KBM-7 (cell line): ENCODE results near the gene SPEG.

Source experiments
- DNase-seq: peaks from one replicate; pipeline ENCODE4 v3.0.0-alpha.2; 2015
- in situ Hi-C: fragments of 300-500 bp; cut with MboI; formaldehyde crosslinking; loops from 2 replicates; pipeline ENCODE4 v1.14.3; 2020; ENCODE audit warnings: low sequenced_read_pairs, low pct_unique_long_range_greater_than_20kb, mixed read lengths

SPEG gene

GRCh38 chr2:219517954-219518778 is 83.5 kb downstream of the SPEG start:
- no peak for DNase-seq
- in situ Hi-C loops = no loop called here

DNA sequence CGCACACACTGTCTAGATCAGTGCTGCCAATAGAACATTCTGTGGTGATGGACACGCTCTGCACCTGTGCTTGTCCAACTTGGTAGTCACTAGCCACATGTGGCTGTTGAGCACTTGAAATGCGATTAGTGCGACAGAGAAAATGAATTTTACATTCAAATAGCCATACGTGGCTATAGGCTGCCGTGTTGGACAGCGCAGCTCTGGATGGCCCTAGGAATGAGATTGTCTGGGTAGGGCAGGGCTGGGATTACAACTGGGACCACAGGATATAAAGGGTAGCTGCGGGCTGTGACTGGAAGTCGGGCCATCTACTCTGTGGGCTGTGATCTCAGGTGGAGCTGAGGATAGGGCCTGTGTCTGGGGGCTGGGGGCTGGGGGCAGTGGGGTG is 84.9 kb downstream of the SPEG start:
- no peak for DNase-seq
- in situ Hi-C loops = no loop called here

DNA sequence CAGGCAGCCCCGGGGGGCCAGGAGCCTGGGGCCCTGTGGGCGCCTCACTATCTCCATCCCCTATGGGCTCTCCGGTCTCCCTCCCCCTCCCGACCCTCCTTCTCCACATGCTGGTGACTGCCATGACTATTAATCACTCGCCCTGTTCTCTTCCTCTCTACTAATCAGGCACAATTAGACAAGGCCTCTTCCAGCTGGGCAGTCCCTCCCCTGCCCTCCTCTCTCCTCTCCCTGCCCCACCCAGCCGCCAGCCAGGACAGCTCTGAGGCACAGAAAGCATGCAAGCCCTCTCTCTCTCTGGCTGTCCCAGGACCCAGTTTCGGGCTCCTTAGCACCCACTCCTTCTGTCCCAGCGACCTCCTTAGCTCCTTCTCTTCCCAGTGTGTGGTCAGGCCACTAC is 85.4 kb downstream of the SPEG start:
- in situ Hi-C loops = no loop called here
- DNase-seq = no peak

GRCh38 chr2:219521066-219521880 is 86.6 kb downstream of the SPEG start:
- in situ Hi-C loops = no loop called here
- peak; percentile 60 for DNase-seq

GRCh38 chr2:219522111-219523030 is 87.7 kb downstream of the SPEG start:
- no peak for DNase-seq
- in situ Hi-C loops = no loop called here

DNA sequence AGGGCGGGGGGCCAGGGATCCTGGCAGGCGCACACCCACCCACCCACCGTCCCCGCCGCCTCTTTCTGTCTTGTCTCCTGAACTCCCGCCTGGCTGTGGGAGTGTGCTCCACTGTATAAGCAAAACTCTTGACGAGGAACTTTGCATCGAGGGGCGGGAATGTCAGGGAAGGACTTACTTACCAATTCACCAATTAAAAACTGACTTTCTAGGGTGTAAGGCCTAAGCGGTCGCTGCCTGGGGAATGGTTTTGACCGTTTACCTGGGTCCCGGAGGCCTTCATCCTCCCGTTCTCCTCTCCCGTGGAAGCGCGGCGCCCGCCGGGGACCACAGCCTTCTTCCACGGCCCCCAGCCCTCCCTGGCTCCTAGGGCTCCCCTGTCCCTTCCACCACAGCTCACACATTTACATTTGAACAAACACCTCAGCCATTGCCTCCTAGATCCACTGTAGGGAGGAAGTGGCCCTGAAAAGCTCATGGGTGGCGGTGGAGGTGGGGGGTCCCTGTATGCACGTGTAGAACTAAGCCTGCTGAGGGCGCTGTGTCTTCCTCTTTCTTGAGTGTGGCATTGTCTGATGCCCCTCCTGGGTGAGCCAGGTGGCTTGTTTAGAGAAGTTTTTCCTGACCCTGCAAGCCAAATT is 88.5 kb downstream of the SPEG start:
- DNase-seq = no peak
- in situ Hi-C loops = no loop called here

GRCh38 chr2:219524817-219525216 is 90.2 kb downstream of the SPEG start:
- in situ Hi-C loops = no loop called here
- no peak for DNase-seq

GRCh38 chr2:219525533-219526232 is 91.0 kb downstream of the SPEG start:
- in situ Hi-C loops = no loop called here
- peak; percentile 57 for DNase-seq

- in situ Hi-C loops = no loop called here
- no peak for DNase-seq
Measured at GRCh38 chr2:219526320-219527075, 91.9 kb downstream of the SPEG start.

DNA sequence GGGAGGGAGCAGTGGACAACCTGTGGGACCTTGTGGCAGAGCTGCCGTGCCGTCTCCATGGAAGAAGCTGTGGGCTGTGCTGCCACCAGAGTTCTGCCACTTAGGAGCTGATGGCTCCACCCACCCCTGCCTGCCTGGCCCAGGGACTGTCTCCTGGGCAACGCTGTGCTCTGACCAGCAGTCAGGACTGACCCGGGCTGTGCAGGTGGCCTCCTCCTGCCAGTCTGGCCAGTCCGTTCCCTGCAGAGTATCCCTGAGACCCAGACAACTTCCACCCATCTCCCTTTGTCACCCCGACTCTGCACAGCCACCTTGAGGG is 92.4 kb downstream of the SPEG start:
- in situ Hi-C loops = no loop called here
- no peak for DNase-seq

DNA sequence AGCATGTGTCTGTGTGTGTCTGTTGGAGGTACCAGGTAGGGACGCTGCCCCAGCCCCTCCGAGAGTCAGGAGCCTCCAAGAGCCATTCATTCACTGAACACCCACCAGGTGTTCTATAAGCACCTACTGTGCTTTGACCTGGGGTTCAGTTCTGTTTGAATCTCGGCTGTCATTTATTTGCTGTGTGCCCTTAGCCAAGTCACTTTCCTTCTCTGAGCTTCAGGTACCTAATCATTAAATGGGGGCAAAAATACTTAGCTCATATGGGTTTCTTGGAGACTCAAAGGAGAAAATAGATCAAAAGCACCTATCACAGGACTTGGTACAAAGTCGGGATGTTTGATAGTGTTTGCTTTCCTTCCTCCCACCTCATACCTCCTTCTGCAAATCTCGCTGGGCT is 92.8 kb downstream of the SPEG start:
- in situ Hi-C loops = no loop called here
- DNase-seq = no peak

DNA sequence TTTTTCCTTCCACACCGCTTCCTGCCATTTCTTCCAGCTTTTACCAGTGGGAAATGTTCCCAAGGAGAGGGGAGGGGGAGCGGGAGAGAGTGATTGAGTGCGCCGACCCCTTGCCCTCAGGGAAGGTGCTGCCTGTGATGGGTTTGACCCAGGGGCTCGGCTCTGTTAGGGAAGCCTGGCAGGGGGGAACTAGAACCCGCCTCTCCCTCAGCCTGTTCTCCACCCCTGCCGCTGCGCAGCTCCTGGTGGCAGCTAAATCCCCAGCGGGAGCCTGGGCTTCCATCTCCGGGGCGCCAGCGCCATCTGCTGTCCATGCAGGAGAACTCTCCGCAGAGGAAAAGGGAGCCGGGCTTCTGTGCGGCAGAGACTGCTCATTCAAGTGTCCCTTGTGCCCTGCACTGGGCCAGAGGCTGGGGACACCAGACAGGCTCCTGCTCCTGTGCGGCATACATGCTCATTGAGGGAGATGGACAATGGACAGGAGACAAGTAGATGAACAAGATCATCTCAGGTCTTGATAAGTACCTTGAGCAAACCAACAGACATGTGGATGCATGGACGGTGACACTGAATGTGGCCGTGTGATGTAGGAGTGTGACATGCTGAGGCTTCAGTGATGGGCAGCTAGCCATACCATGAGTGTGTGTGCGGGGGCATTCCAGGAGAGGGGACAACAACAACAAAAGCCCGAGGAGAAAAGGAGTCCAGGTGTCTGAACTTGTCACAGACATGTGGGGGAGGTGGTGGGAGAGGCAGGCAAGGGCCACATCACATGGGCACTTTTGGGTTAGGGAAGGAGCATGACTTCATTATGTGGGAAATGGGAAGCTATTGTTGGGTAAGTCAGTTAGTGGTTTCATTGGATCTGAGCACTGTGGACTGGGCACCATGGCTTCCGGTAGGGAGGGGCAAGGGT is 95.7 kb downstream of the SPEG start:
- peak; percentile 83 for DNase-seq

DNA sequence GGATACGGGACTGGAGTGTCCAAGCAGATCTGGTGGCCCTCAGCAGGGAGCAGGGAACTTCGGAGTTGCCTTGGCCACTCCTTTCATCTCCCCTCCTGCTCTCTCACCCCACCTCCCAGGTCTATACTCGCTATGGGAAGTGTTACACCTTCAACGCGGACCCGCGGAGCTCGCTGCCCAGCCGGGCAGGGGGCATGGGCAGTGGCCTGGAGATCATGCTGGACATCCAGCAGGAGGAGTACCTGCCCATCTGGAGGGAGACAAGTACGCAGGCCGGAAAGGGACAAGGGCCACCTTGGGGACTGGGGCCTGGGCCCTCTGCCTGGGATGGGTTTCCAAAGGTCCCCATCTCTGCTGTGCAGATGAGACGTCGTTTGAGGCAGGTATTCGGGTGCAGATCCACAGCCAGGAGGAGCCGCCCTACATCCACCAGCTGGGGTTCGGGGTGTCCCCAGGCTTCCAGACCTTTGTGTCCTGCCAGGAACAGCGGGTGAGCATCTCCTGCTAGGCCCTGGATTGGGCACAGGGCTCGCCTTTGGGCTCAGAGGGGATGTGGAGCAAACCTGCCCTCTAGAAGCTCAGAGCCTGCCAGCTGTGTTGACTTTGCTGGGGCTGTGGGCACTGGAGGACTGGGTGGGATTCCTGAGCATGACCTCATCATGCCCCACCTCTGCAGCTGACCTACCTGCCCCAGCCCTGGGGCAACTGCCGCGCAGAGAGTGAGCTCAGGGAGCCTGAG is 97.2 kb downstream of the SPEG start:
- DNase-seq = no peak
- in situ Hi-C loops = no loop called here

More for the DNA sequence above, 95.7 kb downstream of the SPEG start:
- in situ Hi-C loops = no loop called here

GRCh38 chr2:219532378-219532649 is 97.7 kb downstream of the SPEG start:
- in situ Hi-C loops = no loop called here

GRCh38 chr2:219533930-219534661 is 99.5 kb downstream of the SPEG start:
- in situ Hi-C loops = no loop called here

More at GRCh38 chr2:219532378-219532649, 97.7 kb downstream of the SPEG start:
- no peak for DNase-seq

GRCh38 chr2:219536425-219536824 is 101.8 kb downstream of the SPEG start:
- in situ Hi-C loops = no loop called here
- DNase-seq = no peak

More at GRCh38 chr2:219533930-219534661, 99.5 kb downstream of the SPEG start:
- DNase-seq = no peak
